NAMALWA (cell line): ENCODE measurements around the gene NPDC1.
"Not testable (repeated sequence)": the region's sequence is repeated elsewhere in the genome, so short reads cannot be mapped to it uniquely, and the experiment has no call there.

Experiments used
- DNase-seq: peaks from one replicate; pipeline ENCODE4 v3.0.0-alpha.2; 2015; ENCODE audit warnings: low spot score

NPDC1 gene

GRCh38 chr9:137039611-137040366 lies 6.2 kb downstream of the NPDC1 start:
- no peak for DNase-seq

GRCh38 chr9:137038916-137039315 lies 7.1 kb downstream of the NPDC1 start:
- no peak for DNase-seq

GRCh38 chr9:137037483-137037882 lies 8.5 kb downstream of the NPDC1 start:
- no peak for DNase-seq

GRCh38 chr9:137037035-137037434 lies 8.9 kb downstream of the NPDC1 start:
- no peak for DNase-seq

- no peak for DNase-seq
Observed at GRCh38 chr9:137035937-137036336, 10.0 kb downstream of the NPDC1 start.

- no peak for DNase-seq
Observed at GRCh38 chr9:137035507-137035834, 10.5 kb downstream of the NPDC1 start.

GRCh38 chr9:137034709-137035506 lies 11.1 kb downstream of the NPDC1 start:
- DNase-seq, result peak; percentile 91

GRCh38 chr9:137034039-137034708 lies 11.8 kb downstream of the NPDC1 start:
- no peak for DNase-seq

- DNase-seq, result not testable (repeated sequence)
Observed at GRCh38 chr9:137033481-137033880, 12.5 kb downstream of the NPDC1 start.

GRCh38 chr9:137032858-137033257 lies 13.1 kb downstream of the NPDC1 start:
- DNase-seq, result peak; percentile 38

GRCh38 chr9:137031904-137032640 lies 13.9 kb downstream of the NPDC1 start, which contains the start of gene FUT7:
Gene FUT7, minus strand, starts transcription at chr9:137032088. Its CDS starts 97 bp downstream, at chr9:137031991.
- DNase-seq, result peak; percentile 84

- DNase-seq, result no peak
Observed at GRCh38 chr9:137030538-137031527, 15.1 kb downstream of the NPDC1 start.

GRCh38 chr9:137030006-137030405 lies 16.0 kb downstream of the NPDC1 start:
- DNase-seq, result no peak

GRCh38 chr9:137029058-137029936 lies 16.7 kb downstream of the NPDC1 start:
- peak; percentile 81 for DNase-seq

GRCh38 chr9:137028263-137029057 lies 17.5 kb downstream of the NPDC1 start:
- DNase-seq, result peak; percentile 72

- no peak for DNase-seq
Observed at GRCh38 chr9:137027369-137028262, 18.4 kb downstream of the NPDC1 start, which contains the start of gene ABCA2. Gene ABCA2, minus strand, starts transcription at chr9:137028237. Its CDS starts 97 bp downstream, at chr9:137028140.

GRCh38 chr9:137026828-137027227 lies 19.1 kb downstream of the NPDC1 start:
- no peak for DNase-seq

- no peak for DNase-seq
Observed at GRCh38 chr9:137026384-137026783, 19.6 kb downstream of the NPDC1 start.
